Measurements from ENCODE around the gene AOC2.
A peak's percentile ranks its signal among the peaks of the same experiment; 100 is the strongest.
"Not testable (repeated sequence)": the region's sequence is repeated elsewhere in the genome, so short reads cannot be mapped to it uniquely, and the experiment has no call there.

Gene AOC2

GRCh38 chr17:42855048-42855596 is 10.7 kb downstream of the AOC2 start:
- no peaks in the 10 kb centered on the region for H3K27me3 ChIP-seq
- no peaks in the 10 kb centered on the region for H4K20me1 ChIP-seq
- H3K4me1 ChIP-seq, result peaks cover 0 to 24% (median 2%) of the 10 kb centered on the region in 10 experiments; a peak in 10 of 20 replicates
- H3K9me3 ChIP-seq (replicated peaks in 1 of 11), result no peaks in the 10 kb centered on the region
- no peak overlapping the region for H3K27ac ChIP-seq
- H3K4me2 ChIP-seq, result peak overlapping the region in 3 of 11 experiments; percentile 35 to 57 (median 50); a peak in 5 of 22 replicates
- H3K36me3 ChIP-seq, result no peaks in the 10 kb centered on the region
- no peak for TF ChIP-seq Cebpa-rat (IDR thresholded peaks at IDR 0.05)
- no peak overlapping the region for H3K4me3 ChIP-seq
- no peak overlapping the region for H3K9ac ChIP-seq

- not testable (repeated sequence) for H3K36me3 ChIP-seq; H3K27ac ChIP-seq; H3K4me3 ChIP-seq; H3K9ac ChIP-seq; H3K9me3 ChIP-seq (replicated peaks in 1 of 11); H3K4me2 ChIP-seq; H4K20me1 ChIP-seq; H3K27me3 ChIP-seq
- peaks cover 0 to 22% (median 0%) of the 10 kb centered on the region in 10 experiments; a peak in 7 of 20 replicates for H3K4me1 ChIP-seq
These were observed 11.7 kb downstream of the AOC2 start for GRCh38 chr17:42856093-42856492.

DNA sequence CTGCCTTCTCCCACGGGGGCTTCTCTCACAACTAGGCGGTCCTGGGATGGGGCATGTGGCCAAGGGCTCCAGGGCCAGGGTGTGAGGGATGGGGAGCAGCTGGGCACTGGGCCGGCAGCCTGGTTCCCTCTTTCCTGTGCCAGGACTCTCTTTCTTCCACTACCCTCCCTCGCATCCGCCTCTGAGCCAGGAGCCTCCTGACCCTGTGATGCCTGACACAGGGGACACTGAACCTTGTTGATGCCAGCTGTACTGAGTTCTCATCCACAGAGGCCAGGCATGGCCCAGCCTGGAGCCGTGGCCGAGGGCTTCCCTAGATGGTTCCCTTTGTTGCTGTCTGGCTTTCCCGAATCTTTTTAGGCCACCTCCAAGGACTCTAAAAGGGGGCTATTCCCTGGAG is 12.1 kb downstream of the AOC2 start:
- H4K20me1 ChIP-seq; H3K9me3 ChIP-seq (replicated peaks in 1 of 11); H3K9ac ChIP-seq; H3K4me2 ChIP-seq; H3K27me3 ChIP-seq; H3K4me3 ChIP-seq; H3K36me3 ChIP-seq; H3K27ac ChIP-seq: not testable (repeated sequence)
- peaks cover 0 to 22% (median 0%) of the 10 kb centered on the region in 10 experiments; a peak in 7 of 20 replicates for H3K4me1 ChIP-seq

DNA sequence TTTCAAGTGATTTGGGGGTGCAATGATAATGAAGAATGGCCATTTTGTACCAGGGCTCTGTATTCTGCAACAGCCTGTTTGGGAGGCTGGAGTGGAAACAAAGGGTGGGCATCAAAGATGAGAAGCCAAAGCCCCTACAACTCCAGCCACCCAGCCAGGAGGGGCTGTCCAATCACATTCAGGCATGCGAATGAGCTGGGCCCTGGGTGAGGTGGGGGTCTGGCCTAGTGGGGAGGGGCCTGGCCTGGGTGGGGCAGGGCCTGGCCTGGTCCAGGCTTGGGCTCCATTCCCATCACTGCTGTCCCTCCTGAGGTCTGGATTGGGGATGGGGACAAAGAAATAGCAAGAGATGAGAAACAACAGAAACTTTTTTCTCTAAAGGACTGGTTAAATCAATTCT is 13.0 kb downstream of the AOC2 start:
- Histone ChIP-seq H3K36me3 (no peaks in the 10 kb centered on the region), H3K4me1 (peaks cover 0 to 22% (median 0%) of the 10 kb centered on the region in 10 experiments; a peak in 7 of 20 replicates), H3K9me3 (replicated peaks in 1 of 11) (no peaks in the 10 kb centered on the region), H3K27me3 (no peaks in the 10 kb centered on the region), H3K27ac (no peak overlapping the region), H3K4me2 (no peak overlapping the region), H4K20me1 (no peaks in the 10 kb centered on the region), H3K4me3 (no peak overlapping the region), H3K9ac (no peak overlapping the region)
- no peak for TF ChIP-seq Cebpa-rat (IDR thresholded peaks at IDR 0.05)

DNA sequence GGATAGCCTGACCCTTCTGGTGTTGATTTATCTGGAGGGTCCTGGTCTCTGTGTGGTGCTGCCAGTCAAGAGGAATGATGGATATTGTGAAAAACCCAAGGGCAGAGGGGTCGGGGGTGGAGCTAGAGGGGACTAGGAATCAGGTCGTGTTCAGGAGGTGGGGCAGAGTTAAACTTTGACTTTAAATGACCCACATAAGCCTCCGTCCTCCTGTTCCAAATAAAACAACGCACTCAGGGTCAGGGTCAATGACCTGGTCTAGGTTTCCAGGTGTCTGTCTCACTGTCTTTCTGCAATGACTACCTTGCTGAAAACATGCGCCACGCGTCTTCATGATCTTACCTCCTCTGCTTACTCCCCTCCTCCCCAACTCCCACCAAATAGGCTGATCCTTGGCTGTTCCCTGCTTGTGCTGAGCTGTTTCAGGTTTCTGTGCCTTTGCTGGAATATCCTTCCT is 21.3 kb downstream of the AOC2 start:
- H3K9me3 ChIP-seq (replicated peaks in 1 of 11), result peaks cover 4 to 11% (median 7%) of the 10 kb centered on the region in 11 experiments
- no peaks in the 10 kb centered on the region for H3K27me3 ChIP-seq
- no peak overlapping the region for H3K27ac ChIP-seq
- H3K9ac ChIP-seq, result no peak overlapping the region
- H3K4me1 ChIP-seq, result no peaks in the 10 kb centered on the region
- no peak overlapping the region for H3K4me3 ChIP-seq
- no peak for TF ChIP-seq Cebpa-rat (IDR thresholded peaks at IDR 0.05)
- H3K4me2 ChIP-seq, result no peak overlapping the region
- H3K36me3 ChIP-seq, result no peaks in the 10 kb centered on the region; a peak in 1 of 22 replicates
- no peaks in the 10 kb centered on the region for H4K20me1 ChIP-seq

GRCh38 chr17:42866216-42866615 is 21.8 kb downstream of the AOC2 start:
- no peak overlapping the region for H3K27ac ChIP-seq
- no peaks in the 10 kb centered on the region for H3K4me1 ChIP-seq
- no peak for TF ChIP-seq Cebpa-rat (IDR thresholded peaks at IDR 0.05)
- no peak overlapping the region for H3K4me3 ChIP-seq
- no peak overlapping the region for H3K9ac ChIP-seq
- no peaks in the 10 kb centered on the region for H4K20me1 ChIP-seq
- H3K36me3 ChIP-seq, result no peaks in the 10 kb centered on the region; a peak in 1 of 22 replicates
- H3K27me3 ChIP-seq, result no peaks in the 10 kb centered on the region
- H3K4me2 ChIP-seq, result no peak overlapping the region
- peaks cover 9 to 17% (median 12%) of the 10 kb centered on the region in 11 experiments for H3K9me3 ChIP-seq (replicated peaks in 1 of 11)

GRCh38 chr17:42866631-42867575 is 22.5 kb downstream of the AOC2 start:
- no peak overlapping the region for H3K27ac ChIP-seq
- no peaks in the 10 kb centered on the region for H4K20me1 ChIP-seq
- H3K4me2 ChIP-seq, result no peak overlapping the region
- H3K9ac ChIP-seq, result no peak overlapping the region
- no peak overlapping the region for H3K4me3 ChIP-seq
- no peak for TF ChIP-seq Cebpa-rat (IDR thresholded peaks at IDR 0.05)
- no peaks in the 10 kb centered on the region for H3K27me3 ChIP-seq
- no peaks in the 10 kb centered on the region; a peak in 1 of 22 replicates for H3K36me3 ChIP-seq
- peaks cover 12 to 23% (median 18%) of the 10 kb centered on the region in 11 experiments for H3K9me3 ChIP-seq (replicated peaks in 1 of 11)
- no peaks in the 10 kb centered on the region for H3K4me1 ChIP-seq

DNA sequence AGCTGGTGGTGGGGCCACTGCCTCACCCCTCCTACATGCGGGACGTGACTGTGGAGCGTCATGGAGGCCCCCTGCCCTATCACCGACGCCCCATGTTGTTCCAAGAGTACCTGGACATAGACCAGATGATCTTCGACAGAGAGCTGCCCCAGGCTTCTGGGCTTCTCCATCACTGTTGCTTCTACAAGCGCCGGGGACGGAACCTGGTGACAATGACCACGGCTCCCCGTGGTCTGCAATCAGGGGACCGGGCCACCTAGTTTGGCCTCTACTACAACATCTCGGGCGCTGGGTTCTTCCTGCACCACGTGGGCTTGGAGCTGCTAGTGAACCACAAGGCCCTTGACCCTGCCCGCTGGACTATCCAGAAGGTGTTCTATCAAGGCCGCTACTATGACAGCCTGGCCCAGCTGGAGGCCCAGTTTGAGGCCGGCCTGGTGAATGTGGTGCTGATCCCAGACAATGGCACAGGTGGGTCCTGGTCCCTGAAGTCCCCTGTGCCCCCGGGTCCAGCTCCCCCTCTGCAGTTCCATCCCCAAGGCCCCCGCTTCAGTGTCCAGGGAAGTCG is 23.4 kb downstream of the AOC2 start:
- H3K27me3 ChIP-seq, H3K4me2 ChIP-seq, H3K4me1 ChIP-seq, H3K9ac ChIP-seq, H3K27ac ChIP-seq, H3K4me3 ChIP-seq, H3K36me3 ChIP-seq, H4K20me1 ChIP-seq: not testable (repeated sequence)
- peaks cover 12 to 23% (median 18%) of the 10 kb centered on the region in 11 experiments for H3K9me3 ChIP-seq (replicated peaks in 1 of 11)

DNA sequence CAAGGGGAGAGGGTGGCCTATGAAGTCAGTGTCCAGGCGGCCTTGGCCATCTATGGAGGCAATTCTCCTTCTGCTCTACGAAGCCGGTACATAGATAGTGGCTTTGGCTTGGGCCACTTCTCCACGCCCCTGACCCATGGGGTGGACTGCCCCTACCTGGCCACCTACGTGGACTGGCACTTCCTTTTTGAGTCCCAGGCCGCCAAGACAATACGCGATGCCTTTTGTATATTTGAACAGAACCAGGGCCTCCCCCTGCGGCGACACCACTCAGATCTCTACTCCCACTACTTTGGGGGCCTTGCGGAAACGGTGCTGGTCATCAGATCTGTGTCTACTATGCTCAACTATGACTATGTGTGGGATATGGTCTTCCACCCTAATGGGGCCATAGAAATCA is 24.0 kb downstream of the AOC2 start:
- Histone ChIP-seq H3K9me3 (replicated peaks in 1 of 11) (peaks cover 12 to 23% (median 18%) of the 10 kb centered on the region in 11 experiments), H3K4me2 (no peak overlapping the region), H3K4me1 (no peaks in the 10 kb centered on the region), H3K27me3 (no peaks in the 10 kb centered on the region), H3K36me3 (no peaks in the 10 kb centered on the region; a peak in 1 of 22 replicates), H4K20me1 (no peaks in the 10 kb centered on the region), H3K27ac (no peak overlapping the region), H3K9ac (no peak overlapping the region), H3K4me3 (no peak overlapping the region)
- no peak for TF ChIP-seq Cebpa-rat (IDR thresholded peaks at IDR 0.05)

Data from BLaER1 treated with 17β-estradiol and CSF1 and Interleukin-3, amounts not matched to agents 10 nM and 100 nM (cell line).